Measurements from ENCODE around the gene SIRT7.
A peak's percentile ranks its signal among the peaks of the same experiment; 100 is the strongest.

The SIRT7 gene

GRCh38 chr17:81917565-81918332 is at the start of gene SIRT7:
TSS of gene SIRT7 (minus strand) at chr17:81918176. CDS start at chr17:81918131, 45 bp downstream.
- DNase-seq (ENCODE audit: low spot score) = peak; percentile 82

- DNase-seq (ENCODE audit: low spot score) = no peak
These were observed 49.2 kb upstream of the SIRT7 start for GRCh38 chr17:81967244-81967532.

- DNase-seq (ENCODE audit: low spot score) = no peak
These were observed 48.6 kb upstream of the SIRT7 start for GRCh38 chr17:81966343-81967243.

GRCh38 chr17:81964081-81964849 is 46.3 kb upstream of the SIRT7 start:
- DNase-seq (ENCODE audit: low spot score) = no peak

- DNase-seq (ENCODE audit: low spot score) = peak; percentile 61
These were observed 44.8 kb upstream of the SIRT7 start for GRCh38 chr17:81962499-81963441.

- DNase-seq (ENCODE audit: low spot score) = no peak
These were observed 43.8 kb upstream of the SIRT7 start for GRCh38 chr17:81961521-81962498.

GRCh38 chr17:81961087-81961511 is 43.1 kb upstream of the SIRT7 start, which contains the start of gene NOTUM:
TSS of gene NOTUM (minus strand) at chr17:81961187. CDS start at chr17:81960909, 278 bp downstream.
- peak; percentile 36 for DNase-seq (ENCODE audit: low spot score)

GRCh38 chr17:81960130-81960958 is 42.4 kb upstream of the SIRT7 start:
- no peak for DNase-seq (ENCODE audit: low spot score)

GRCh38 chr17:81959362-81960129 is 41.6 kb upstream of the SIRT7 start:
- peak; percentile 48 for DNase-seq (ENCODE audit: low spot score)

- DNase-seq (ENCODE audit: low spot score) = no peak
These were observed 40.8 kb upstream of the SIRT7 start for GRCh38 chr17:81958633-81959342.

GRCh38 chr17:81957691-81958432 is 39.9 kb upstream of the SIRT7 start:
- DNase-seq (ENCODE audit: low spot score) = no peak

- no peak for DNase-seq (ENCODE audit: low spot score)
These were observed 38.9 kb upstream of the SIRT7 start for GRCh38 chr17:81956607-81957589.

GRCh38 chr17:81955756-81956544 is 38.0 kb upstream of the SIRT7 start:
- DNase-seq (ENCODE audit: low spot score) = no peak

- DNase-seq (ENCODE audit: low spot score) = no peak
These were observed 37.2 kb upstream of the SIRT7 start for GRCh38 chr17:81955058-81955681.
